Epithelial cell of prostate (primary cell): ENCODE measurements around the gene TENM3.

Source experiments
- DNase-seq: peaks from one replicate; pipeline ENCODE4 v3.0.0-alpha.2; 2011; ENCODE audit warnings: low read depth, low spot score
- H3K27ac ChIP-seq: fragments of 450-650 bp; 2 replicates; pipeline ENCODE4 v1.5.1; 2017; ENCODE audit warnings: mild to moderate bottlenecking

TENM3 gene

DNA sequence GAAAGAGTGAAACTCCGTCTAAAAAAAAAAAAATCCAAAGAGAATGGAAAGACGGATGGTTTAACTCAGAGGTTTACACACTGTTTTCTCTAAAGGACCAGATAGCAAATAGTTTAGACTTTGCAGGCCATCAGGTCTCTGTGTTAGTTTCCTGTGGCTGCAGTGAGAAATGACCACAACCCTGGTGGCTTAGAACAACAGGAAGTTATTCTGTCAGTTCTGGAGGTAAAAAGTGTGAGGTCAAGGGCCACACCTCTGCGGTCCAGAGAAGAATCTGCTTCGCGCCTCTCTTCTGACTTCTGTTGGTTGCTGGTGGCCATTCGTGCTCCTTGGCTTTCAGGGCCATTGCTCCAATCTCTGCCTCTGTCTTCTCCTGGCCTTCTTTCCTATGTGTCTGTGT, 76.9 kb downstream of the TENM3 start:
- no peak overlapping the region for H3K27ac ChIP-seq
- no peak for DNase-seq

GRCh38 chr4:182320580-182320979, 77.4 kb downstream of the TENM3 start:
- DNase-seq: no peak
- H3K27ac ChIP-seq: no peak overlapping the region

- no peak overlapping the region for H3K27ac ChIP-seq
Measured at GRCh38 chr4:182324282-182324681, 81.1 kb downstream of the TENM3 start.

DNA sequence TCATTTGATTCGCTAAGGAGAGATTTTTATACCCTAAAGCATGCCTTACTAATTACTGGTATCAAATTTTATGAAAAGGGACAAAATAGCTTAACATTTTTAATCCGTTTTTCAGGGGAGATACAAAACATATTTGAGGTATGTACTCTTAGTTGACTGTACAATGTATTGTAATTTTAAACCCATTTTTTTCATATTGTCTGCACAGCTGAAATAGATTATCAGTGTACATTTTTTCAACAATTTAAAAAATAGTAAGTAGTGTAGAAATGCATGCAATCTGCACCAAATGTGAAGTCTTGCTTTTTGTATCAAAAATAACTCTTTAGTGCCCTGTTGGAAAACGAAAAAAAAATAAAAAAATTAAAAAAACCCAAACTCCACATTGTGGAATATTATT, 82.2 kb downstream of the TENM3 start:
- DNase-seq: no peak
- H3K27ac ChIP-seq: no peak overlapping the region

More at GRCh38 chr4:182324282-182324681, 81.1 kb downstream of the TENM3 start:
- DNase-seq: no peak

DNA sequence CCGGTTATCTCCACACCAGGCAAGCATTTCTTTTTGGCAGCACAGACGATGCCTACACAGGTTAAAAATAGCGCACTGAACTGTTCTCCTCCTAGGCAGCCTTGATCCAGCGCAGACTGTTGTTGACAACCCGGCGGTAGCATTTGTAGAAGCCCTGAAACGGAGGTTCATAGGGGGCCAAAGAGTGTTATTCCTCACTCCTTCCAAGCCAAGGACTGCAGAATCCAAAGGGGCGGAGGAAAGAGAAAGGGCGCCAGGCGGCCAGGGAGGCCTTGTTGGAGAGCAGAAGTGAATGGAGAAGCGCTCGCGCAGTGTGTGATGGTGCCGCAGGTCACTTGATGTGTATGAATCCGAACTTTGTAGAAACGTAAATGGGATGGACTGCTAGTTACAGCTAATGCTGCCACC, 82.7 kb downstream of the TENM3 start:
- H3K27ac ChIP-seq: no peak overlapping the region
- DNase-seq: no peak

DNA sequence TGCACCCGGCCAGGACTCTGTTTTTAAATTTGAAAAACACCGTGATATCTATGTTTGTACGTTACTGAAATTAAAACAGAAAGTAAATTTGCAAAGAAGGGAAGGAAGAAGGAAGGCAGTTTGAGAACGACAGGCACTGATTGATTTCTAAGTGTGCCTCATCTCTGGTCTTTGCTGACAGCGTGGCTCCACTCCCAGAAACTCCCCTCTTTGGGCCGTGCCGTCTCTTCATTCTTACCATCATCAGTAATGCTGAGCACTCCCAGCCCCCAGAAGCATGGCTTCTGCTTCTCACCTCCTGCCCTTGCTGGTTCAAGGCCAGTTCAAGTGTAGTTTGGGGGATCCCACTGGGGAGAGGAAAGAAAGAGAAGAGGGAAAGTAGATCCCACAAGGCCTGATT, 85.3 kb downstream of the TENM3 start:
- no peak for DNase-seq
- H3K27ac ChIP-seq: no peak overlapping the region

- no peak for DNase-seq
- no peak overlapping the region for H3K27ac ChIP-seq
Measured at GRCh38 chr4:182337366-182337765, 94.2 kb downstream of the TENM3 start.

- DNase-seq: no peak
- no peak overlapping the region for H3K27ac ChIP-seq
Measured at GRCh38 chr4:182338063-182338462, 94.9 kb downstream of the TENM3 start.

DNA sequence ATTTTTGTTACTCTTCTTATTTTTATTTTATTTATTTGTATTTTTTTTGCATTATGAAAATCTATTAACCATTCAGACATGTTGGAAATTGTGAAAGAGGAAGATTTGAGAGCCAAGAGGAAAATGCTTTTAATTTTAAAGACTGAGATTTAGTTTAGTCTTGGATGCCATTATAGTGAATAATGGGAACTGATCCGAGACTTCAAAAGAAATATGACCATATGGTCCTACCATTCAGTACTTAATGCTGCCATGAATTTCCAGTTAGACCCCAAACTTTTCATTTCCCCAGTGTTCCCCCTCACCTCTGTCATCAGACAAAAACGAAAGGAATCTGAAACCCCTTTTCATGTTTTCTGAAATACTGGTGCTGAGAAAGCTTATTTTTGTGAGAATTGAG, 95.5 kb downstream of the TENM3 start:
- DNase-seq: no peak
- H3K27ac ChIP-seq: no peak overlapping the region

DNA sequence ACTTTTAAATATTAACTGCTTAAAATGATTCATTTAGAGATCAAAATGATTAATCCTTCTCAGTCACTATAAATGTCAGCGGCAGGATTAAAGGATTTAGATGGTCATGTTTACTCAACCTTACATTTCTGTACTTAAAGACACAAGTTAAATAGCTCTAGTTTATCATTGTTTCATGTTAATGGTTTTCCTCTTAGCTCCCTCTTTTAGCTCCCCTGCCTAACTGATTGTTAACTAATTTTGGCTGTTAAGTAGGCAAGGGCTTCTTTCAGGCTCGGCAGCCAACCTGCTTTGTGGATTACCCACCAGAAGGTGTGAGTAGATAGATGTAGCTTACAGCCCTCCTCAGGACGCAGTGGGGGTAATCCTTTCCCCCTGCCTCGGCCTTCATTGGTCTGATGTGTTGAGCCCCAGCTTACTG, 96.0 kb downstream of the TENM3 start:
- H3K27ac ChIP-seq: no peak overlapping the region
- peak; percentile 24 for DNase-seq

DNA sequence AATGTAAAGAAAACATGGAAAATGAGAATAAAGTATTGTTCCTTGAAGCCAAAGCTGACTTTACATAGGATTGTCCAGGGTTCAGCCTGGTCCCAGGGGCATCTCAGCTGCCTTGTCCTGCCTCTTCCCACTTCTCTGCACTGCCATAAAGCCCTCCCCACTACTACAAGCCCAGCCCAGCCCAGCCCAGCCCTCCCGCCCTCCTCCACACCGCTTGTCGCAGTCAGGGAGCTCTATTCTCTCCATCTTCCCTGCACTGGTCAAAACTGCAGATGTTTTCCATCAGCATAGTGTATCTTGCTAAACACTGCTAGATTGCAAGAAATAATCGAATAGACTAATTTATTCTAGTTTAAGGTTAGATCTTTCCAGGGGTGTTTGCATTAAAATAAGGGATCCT, 100.3 kb downstream of the TENM3 start:
- no peak for DNase-seq

DNA sequence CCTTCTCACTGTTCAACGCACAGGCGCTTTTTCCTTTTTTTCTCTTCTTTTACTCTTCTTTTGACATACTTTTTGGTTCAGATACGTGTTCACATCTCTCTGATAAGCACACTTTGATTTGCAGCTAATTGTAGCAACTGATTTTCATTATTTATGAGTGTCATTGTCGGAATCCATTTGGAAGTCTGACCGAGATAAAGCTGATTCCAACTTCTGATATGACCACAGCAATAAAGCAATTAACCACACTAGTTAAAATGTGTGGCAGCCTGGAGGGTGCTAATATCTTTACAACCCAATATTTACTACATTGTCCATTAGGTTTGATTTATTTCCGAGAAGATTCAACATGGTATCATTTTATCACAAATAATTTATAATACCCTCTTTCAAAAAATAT, 101.8 kb downstream of the TENM3 start:
- DNase-seq: no peak
- no peak overlapping the region for H3K27ac ChIP-seq

More for the DNA sequence above, 100.3 kb downstream of the TENM3 start:
- H3K27ac ChIP-seq: no peak overlapping the region

DNA sequence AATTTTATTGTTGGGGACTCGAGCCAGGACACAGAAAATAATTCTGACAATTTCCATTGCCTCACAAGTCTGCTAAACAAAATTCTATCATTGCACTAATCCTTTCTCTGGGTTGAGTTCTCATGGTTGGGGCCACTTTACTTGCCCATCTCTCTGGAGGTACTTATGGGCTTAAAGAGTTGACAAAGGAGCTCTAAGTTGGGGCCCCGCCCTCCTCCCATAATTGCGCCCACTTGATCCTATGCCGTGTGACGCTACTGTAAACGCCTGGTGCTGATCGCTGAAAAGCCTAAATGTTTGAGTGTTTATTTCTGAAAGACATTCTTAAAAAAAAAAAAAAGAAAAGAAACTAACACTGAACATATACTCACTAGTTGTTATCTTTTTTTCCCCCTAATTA, 103.0 kb downstream of the TENM3 start:
- DNase-seq: no peak
- no peak overlapping the region for H3K27ac ChIP-seq

- no peak for DNase-seq
- no peak overlapping the region for H3K27ac ChIP-seq
Measured at GRCh38 chr4:182346675-182347375, 103.6 kb downstream of the TENM3 start.

GRCh38 chr4:182348779-182349326, 105.7 kb downstream of the TENM3 start:
- no peak overlapping the region for H3K27ac ChIP-seq
- DNase-seq: no peak

DNA sequence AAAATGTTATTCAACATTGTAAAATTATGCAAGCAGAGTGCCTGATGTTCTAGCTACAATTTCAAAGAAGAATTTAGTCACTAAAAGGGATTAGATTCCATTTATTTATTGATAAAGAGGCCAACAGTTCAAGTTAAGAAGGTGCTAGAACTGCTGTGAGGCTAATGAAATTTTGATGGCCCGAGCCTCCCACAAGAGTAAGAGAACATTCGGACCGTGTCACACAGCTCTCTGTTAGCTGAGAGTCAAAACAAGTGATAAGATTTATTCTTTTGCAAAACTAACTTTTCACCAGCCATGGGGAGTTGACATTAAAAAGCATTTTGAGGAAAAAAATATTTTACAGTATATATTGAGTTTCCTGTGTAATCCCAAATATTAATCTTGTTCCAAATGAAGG, 106.8 kb downstream of the TENM3 start:
- no peak overlapping the region for H3K27ac ChIP-seq
- DNase-seq: no peak

- H3K27ac ChIP-seq: no peak overlapping the region
- DNase-seq: no peak
Measured at GRCh38 chr4:182351485-182351884, 108.3 kb downstream of the TENM3 start.

DNA sequence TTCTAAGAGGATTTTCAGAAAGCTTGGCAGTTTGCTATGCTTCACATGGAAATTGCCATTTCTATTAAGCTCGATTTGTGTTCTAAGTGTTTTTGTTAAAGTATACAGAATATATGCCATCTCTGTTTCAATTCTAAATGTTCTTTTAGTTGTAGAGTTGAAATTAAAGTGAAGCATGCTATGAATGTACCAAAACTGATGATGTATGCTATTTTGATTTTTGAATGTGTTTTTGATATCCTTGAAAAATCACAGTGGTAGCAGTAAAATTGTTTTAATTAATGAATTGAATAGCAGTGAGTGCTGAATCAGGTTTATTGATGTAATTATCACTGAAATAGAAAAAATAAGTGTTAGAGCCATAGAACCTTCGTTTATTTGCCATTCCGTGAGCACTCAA, 110.9 kb downstream of the TENM3 start:
- H3K27ac ChIP-seq: no peak overlapping the region
- DNase-seq: no peak

GRCh38 chr4:182354867-182355266, 111.7 kb downstream of the TENM3 start:
- H3K27ac ChIP-seq: no peak overlapping the region
- DNase-seq: no peak

DNA sequence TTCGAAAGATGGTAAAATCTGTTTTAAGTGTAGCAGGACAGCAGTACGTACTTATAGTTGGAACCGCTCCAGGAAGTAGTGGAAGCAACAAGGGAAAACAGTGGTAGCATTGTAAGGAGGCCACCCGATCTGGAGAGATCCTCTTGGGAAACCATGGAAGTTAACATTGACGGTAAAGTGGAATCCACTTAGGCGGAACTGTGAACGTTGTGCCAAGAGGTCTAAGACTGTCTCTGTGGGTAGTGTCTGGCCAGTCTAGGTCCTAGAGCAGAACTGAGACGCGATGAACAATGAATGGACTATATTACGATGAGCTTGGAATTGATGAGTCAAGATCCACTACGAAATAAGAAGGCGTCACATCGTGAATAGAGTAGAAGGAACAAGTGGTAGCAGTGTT, 124.0 kb downstream of the TENM3 start:
- no peak for DNase-seq
- no peak overlapping the region for H3K27ac ChIP-seq

GRCh38 chr4:182369211-182369610, 126.0 kb downstream of the TENM3 start:
- DNase-seq: no peak
- H3K27ac ChIP-seq: no peak overlapping the region

- DNase-seq: no peak
Measured at GRCh38 chr4:182370491-182370890, 127.3 kb downstream of the TENM3 start.

More at GRCh38 chr4:182370491-182370890, 127.3 kb downstream of the TENM3 start:
- no peak overlapping the region for H3K27ac ChIP-seq
